Measurements from ENCODE around the gene GRID1. TPM values are rescaled to one million over a fixed set of nuclear protein-coding genes. Genes with fewer than 3 reads are reported as not detected.

Gene GRID1
- not detected in 2 replicates for total RNA-seq (ENCODE audit: low replicate concordance)

GRCh38 chr10:86366033-86366901 lies at the start of gene GRID1:
Gene GRID1, minus strand, starts transcription at chr10:86366795.
- H3K4me3 ChIP-seq (ENCODE audit: low read depth, low read length) = peak within 1 kb of the TSS; percentile 17
- no peak for TF ChIP-seq CTCF (IDR thresholded peaks at IDR 0.05; ENCODE audit: insufficient read depth, low read length)
- no peak for DNase-seq (ENCODE audit: low read depth)

GRCh38 chr10:86415583-86415982 lies 49.0 kb upstream of the GRID1 start:
- no peak for DNase-seq (ENCODE audit: low read depth)
- no peak overlapping the region for H3K4me3 ChIP-seq (ENCODE audit: low read depth, low read length)
- no peak for TF ChIP-seq CTCF (IDR thresholded peaks at IDR 0.05; ENCODE audit: insufficient read depth, low read length)

- no peak for TF ChIP-seq CTCF (IDR thresholded peaks at IDR 0.05; ENCODE audit: insufficient read depth, low read length)
- no peak for DNase-seq (ENCODE audit: low read depth)
- no peak overlapping the region for H3K4me3 ChIP-seq (ENCODE audit: low read depth, low read length)
Measured at GRCh38 chr10:86415116-86415515, 48.5 kb upstream of the GRID1 start.

- DNase-seq (ENCODE audit: low read depth) = peak; percentile 76
- H3K4me3 ChIP-seq (ENCODE audit: low read depth, low read length) = no peak overlapping the region
- no peak for TF ChIP-seq CTCF (IDR thresholded peaks at IDR 0.05; ENCODE audit: insufficient read depth, low read length)
Measured at GRCh38 chr10:86413046-86413728, 46.6 kb upstream of the GRID1 start.

GRCh38 chr10:86411852-86412560 lies 45.4 kb upstream of the GRID1 start:
- DNase-seq (ENCODE audit: low read depth) = no peak
- TF ChIP-seq CTCF (IDR thresholded peaks at IDR 0.05; ENCODE audit: insufficient read depth, low read length) = no peak

GRCh38 chr10:86411281-86411841 lies 44.8 kb upstream of the GRID1 start:
- DNase-seq (ENCODE audit: low read depth) = peak; percentile 92
- no peak for TF ChIP-seq CTCF (IDR thresholded peaks at IDR 0.05; ENCODE audit: insufficient read depth, low read length)
- H3K4me3 ChIP-seq (ENCODE audit: low read depth, low read length) = no peak overlapping the region

More at GRCh38 chr10:86411852-86412560, 45.4 kb upstream of the GRID1 start:
- no peak overlapping the region for H3K4me3 ChIP-seq (ENCODE audit: low read depth, low read length)

Data from fibroblast of the aortic adventitia (primary cell).